HepG2 (cell line): ENCODE data around the gene HECTD3. TPM values are rescaled to one million over a fixed set of nuclear protein-coding genes. Genes with fewer than 3 reads are reported as not detected.

Experiments used
- FOXJ3 ChIP-seq: sonication (generic); formaldehyde crosslinking; IDR thresholded peaks from 2 replicates; pipeline ENCODE4 v1.4.0; 2020; ENCODE audit warnings: missing genetic modification reagents, mild to moderate bottlenecking, borderline replicate concordance
- HDAC1 ChIP-seq: sonication (generic); formaldehyde crosslinking; IDR thresholded peaks from 2 replicates; pipeline ENCODE4 v1.5.1; 2020; ENCODE audit warnings: mild to moderate bottlenecking, missing genetic modification reagents
- JUND ChIP-seq: sonication (generic); formaldehyde crosslinking; IDR thresholded peaks from 2 replicates; pipeline ENCODE4 v1.8.0; 2022; ENCODE audit warnings: mild to moderate bottlenecking, missing genetic modification reagents
- KDM3A ChIP-seq: IDR thresholded peaks from 2 replicates; pipeline ENCODE4 v1.6.1; 2018; ENCODE audit warnings: low read depth, missing compliant biosample characterization
- NCOR1 ChIP-seq: fragments of 200-600 bp; sonication (generic); IDR thresholded peaks from 2 replicates; pipeline ENCODE4 v1.7.0; 2017; ENCODE audit warnings: antibody characterized with exemption, low read length, borderline replicate concordance
- PLRG1 ChIP-seq: fragments of 450-650 bp; conservative IDR thresholded peaks from 2 replicates; pipeline ENCODE4 v1.6.1; 2016
- POLR2A ChIP-seq, 2 experiments: IDR thresholded peaks; 2 replicates each; pipeline ENCODE4 v1.6.1; 2011; ENCODE audit warnings: low read depth in 2 of 2, low read length in 2 of 2, mild to moderate bottlenecking in 1 of 2, moderate library complexity in 1 of 2; ENCODE audit not compliant: insufficient read depth in 1 of 2
- SNAI1 ChIP-seq: sonication (generic); formaldehyde crosslinking; IDR thresholded peaks from 2 replicates; pipeline ENCODE4 v1.5.0; 2020; ENCODE audit warnings: mild to moderate bottlenecking, missing genetic modification reagents, borderline replicate concordance
- TAF1 ChIP-seq: sonication (generic); formaldehyde crosslinking; IDR thresholded peaks from 2 replicates; pipeline ENCODE4 v1.4.0; 2020; ENCODE audit warnings: missing genetic modification reagents
- TBL1XR1 ChIP-seq: fragments of 150-350 bp; IDR thresholded peaks from 2 replicates; pipeline ENCODE4 v1.6.1; 2014; ENCODE audit warnings: borderline replicate concordance, low read length; ENCODE audit not compliant: partially characterized antibody
- TCF7L2 ChIP-seq: IDR thresholded peaks from 2 replicates; pipeline ENCODE4 v1.6.1; 2011; ENCODE audit warnings: mild to moderate bottlenecking, low read depth, low read length, moderate library complexity
- ZNF136 ChIP-seq: sonication (generic); formaldehyde crosslinking; IDR thresholded peaks from 2 replicates; pipeline ENCODE4 v1.8.1; 2022; ENCODE audit warnings: low read depth, mild to moderate bottlenecking, moderate library complexity, missing genetic modification reagents
- ZNF33B ChIP-seq: sonication (generic); formaldehyde crosslinking; IDR thresholded peaks from 2 replicates; pipeline ENCODE4 v1.5.1; 2020; ENCODE audit warnings: mild to moderate bottlenecking, missing genetic modification reagents
- ZNF451 ChIP-seq: sonication (generic); formaldehyde crosslinking; IDR thresholded peaks from 2 replicates; pipeline ENCODE4 v1.5.0; 2020; ENCODE audit warnings: mild to moderate bottlenecking, missing genetic modification reagents
- ZNF569 ChIP-seq: sonication (generic); formaldehyde crosslinking; IDR thresholded peaks from 2 replicates; pipeline ENCODE4 v1.5.0; 2020; ENCODE audit warnings: mild to moderate bottlenecking, missing genetic modification reagents, moderate library complexity, borderline replicate concordance
- ZNF577 ChIP-seq: sonication (generic); formaldehyde crosslinking; IDR thresholded peaks from 2 replicates; pipeline ENCODE4 v1.4.0; 2020; ENCODE audit warnings: mild to moderate bottlenecking, low read depth, missing genetic modification reagents, borderline replicate concordance
- ZNF790 ChIP-seq: sonication (generic); formaldehyde crosslinking; IDR thresholded peaks from 2 replicates; pipeline ENCODE4 v1.8.0; 2022; ENCODE audit warnings: missing genetic modification reagents, mild to moderate bottlenecking, borderline replicate concordance
- polyA plus RNA-seq, 8 experiments: library from polyadenylated mRNA; depleted of rRNA in 3 of 8; stranded (reverse) in 7 of 8; unstranded in 1 of 8; fragments of >200 nt; fragmentation: Illumina TruSeq in 4 of 8; extraction: Trizol in 4 of 8; gene quantifications; 2 replicates each; pipeline versions ENCODE4 v1.2.1 to v1.2.3, GENCODE V29; 2011 to 2016; ENCODE audit warnings: low read depth in 4 of 8, missing spikeins in 1 of 8, mixed read lengths in 1 of 8; ENCODE audit not compliant: insufficient read depth in 1 of 8
- total RNA-seq, 5 experiments: library from RNA; depleted of rRNA; stranded (reverse); fragments of >200 nt; fragmentation: Illumina TruSeq; extraction: Trizol; gene quantifications; 2 replicates each; pipeline ENCODE4 v1.2.3, GENCODE V29; 2016; ENCODE audit warnings: low read depth in 1 of 5
- TF ChIP-seq, protein P1 (sequence below): IDR thresholded peaks from 2 replicates; pipeline ENCODE4 v1.6.1; 2016; ENCODE audit warnings: missing genetic modification reagents, missing compliant biosample characterization
- TF ChIP-seq, protein P2 (sequence below): sonication (generic); formaldehyde crosslinking; IDR thresholded peaks from 2 replicates; pipeline ENCODE4 v1.5.1; 2020; ENCODE audit warnings: missing genetic modification reagents, mild to moderate bottlenecking, borderline replicate concordance
- TF ChIP-seq, protein P3 (sequence below): sonication (generic); formaldehyde crosslinking; IDR thresholded peaks from 2 replicates; pipeline ENCODE4 v1.5.0; 2020; ENCODE audit warnings: missing genetic modification reagents
- TF ChIP-seq, protein P4 (sequence below): sonication (generic); formaldehyde crosslinking; IDR thresholded peaks from 2 replicates; pipeline ENCODE4 v1.9.0; 2021; ENCODE audit warnings: missing genetic modification reagents, borderline replicate concordance
- TF ChIP-seq, protein P5 (sequence below): sonication (generic); formaldehyde crosslinking; IDR thresholded peaks from 2 replicates; pipeline ENCODE4 v1.4.0; 2020; ENCODE audit warnings: mild to moderate bottlenecking, low read depth, missing genetic modification reagents

HECTD3 gene
- total and polyA plus RNA-seq, 2 of the 13 experiments (the other 11 are each of a cell fraction or from before 2014, with no cell fraction given), result 18.6 to 24.5 TPM

DNA sequence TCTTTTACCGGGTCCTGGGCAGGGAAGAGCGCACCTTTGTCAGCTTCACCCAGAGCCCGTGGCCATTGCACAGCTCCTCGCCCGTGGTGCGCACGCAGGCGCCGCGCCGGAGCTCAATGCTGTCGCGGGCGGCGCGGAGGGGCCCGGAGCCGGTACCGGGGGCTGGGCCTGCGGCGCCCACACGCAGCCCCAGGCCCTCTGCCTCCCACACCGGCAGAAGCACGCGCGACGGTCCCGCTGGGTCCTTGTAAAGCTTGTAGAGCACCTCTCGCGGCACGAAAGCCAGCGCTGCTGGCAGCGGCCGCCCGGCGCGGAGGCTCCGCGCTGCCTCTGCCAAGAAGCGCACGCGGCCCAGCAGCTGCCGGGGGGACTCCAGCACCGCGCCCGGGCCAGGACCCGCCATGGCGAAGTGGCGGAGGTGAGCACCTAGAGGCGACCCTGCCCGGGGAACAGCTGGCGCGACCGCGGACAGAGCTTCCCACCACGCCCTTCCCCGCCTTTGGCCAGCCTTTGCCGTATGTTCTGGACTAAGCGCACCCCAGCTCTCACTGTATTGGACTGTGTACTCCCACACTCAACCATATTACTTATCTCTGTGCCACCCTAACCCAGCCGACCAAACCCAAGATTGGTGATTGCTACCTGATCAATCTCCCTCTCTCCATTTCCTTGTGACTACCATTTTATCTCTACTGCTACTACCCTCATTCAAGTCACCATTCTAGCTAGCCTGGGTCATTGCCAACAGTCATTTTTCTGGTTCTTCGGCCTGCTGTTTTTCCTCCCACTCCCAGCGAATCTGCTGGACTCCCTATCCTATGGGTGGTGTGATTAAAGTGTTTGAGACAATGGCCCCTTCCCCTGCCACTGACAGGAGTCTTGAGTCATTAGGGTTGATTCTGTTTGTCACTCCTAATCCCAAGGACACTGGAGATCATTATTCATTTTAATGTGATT lies at the start of gene HECTD3 (continued):
- TF ChIP-seq ZNF577 (CRISPR knock-in tag), result no peak
- TF ChIP-seq, protein P1, sequence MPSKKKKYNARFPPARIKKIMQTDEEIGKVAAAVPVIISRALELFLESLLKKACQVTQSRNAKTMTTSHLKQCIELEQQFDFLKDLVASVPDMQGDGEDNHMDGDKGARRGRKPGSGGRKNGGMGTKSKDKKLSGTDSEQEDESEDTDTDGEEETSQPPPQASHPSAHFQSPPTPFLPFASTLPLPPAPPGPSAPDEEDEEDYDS (CRISPR knock-in tag), result no peak
- TF ChIP-seq ZNF451 (CRISPR knock-in tag), result 0 out of 2 replicates have a peak, but pooled peaks have one; percentile 48
- TF ChIP-seq, protein P2, sequence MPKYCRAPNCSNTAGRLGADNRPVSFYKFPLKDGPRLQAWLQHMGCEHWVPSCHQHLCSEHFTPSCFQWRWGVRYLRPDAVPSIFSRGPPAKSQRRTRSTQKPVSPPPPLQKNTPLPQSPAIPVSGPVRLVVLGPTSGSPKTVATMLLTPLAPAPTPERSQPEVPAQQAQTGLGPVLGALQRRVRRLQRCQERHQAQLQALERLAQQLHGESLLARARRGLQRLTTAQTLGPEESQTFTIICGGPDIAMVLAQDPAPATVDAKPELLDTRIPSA (CRISPR knock-in tag), result no peak
- TF ChIP-seq KDM3A (CRISPR knock-in tag), result no peak
- peak; percentile 52 to 82 for TF ChIP-seq POLR2A (IDR thresholded peaks at IDR 0.05; ENCODE audit: insufficient read depth in 1 of 2, low read depth in 2 of 2, low read length in 2 of 2)
- no peak for TF ChIP-seq TBL1XR1
- TF ChIP-seq ZNF790 (CRISPR knock-in tag), result no peak
- TF ChIP-seq JUND, result no peak
- no peak for TF ChIP-seq NCOR1
- TF ChIP-seq, protein P3, sequence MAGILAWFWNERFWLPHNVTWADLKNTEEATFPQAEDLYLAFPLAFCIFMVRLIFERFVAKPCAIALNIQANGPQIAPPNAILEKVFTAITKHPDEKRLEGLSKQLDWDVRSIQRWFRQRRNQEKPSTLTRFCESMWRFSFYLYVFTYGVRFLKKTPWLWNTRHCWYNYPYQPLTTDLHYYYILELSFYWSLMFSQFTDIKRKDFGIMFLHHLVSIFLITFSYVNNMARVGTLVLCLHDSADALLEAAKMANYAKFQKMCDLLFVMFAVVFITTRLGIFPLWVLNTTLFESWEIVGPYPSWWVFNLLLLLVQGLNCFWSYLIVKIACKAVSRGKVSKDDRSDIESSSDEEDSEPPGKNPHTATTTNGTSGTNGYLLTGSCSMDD, result no peak
- no peak for TF ChIP-seq FOXJ3 (CRISPR knock-in tag)
- no peak for TF ChIP-seq ZNF569 (CRISPR knock-in tag)
- TF ChIP-seq HDAC1 (CRISPR knock-in tag), result peak; percentile 74
- no peak for TF ChIP-seq ZNF136
- no peak; the same call in 1 of the 2 replicates for TF ChIP-seq TAF1 (CRISPR knock-in tag)
- TF ChIP-seq SNAI1 (CRISPR knock-in tag), result no peak
- TF ChIP-seq, protein P4, sequence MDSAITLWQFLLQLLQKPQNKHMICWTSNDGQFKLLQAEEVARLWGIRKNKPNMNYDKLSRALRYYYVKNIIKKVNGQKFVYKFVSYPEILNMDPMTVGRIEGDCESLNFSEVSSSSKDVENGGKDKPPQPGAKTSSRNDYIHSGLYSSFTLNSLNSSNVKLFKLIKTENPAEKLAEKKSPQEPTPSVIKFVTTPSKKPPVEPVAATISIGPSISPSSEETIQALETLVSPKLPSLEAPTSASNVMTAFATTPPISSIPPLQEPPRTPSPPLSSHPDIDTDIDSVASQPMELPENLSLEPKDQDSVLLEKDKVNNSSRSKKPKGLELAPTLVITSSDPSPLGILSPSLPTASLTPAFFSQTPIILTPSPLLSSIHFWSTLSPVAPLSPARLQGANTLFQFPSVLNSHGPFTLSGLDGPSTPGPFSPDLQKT (CRISPR knock-in tag), result no peak
- TF ChIP-seq ZNF33B, result no peak
- TF ChIP-seq TCF7L2, result no peak
- TF ChIP-seq PLRG1, result no peak
- TF ChIP-seq, protein P5, sequence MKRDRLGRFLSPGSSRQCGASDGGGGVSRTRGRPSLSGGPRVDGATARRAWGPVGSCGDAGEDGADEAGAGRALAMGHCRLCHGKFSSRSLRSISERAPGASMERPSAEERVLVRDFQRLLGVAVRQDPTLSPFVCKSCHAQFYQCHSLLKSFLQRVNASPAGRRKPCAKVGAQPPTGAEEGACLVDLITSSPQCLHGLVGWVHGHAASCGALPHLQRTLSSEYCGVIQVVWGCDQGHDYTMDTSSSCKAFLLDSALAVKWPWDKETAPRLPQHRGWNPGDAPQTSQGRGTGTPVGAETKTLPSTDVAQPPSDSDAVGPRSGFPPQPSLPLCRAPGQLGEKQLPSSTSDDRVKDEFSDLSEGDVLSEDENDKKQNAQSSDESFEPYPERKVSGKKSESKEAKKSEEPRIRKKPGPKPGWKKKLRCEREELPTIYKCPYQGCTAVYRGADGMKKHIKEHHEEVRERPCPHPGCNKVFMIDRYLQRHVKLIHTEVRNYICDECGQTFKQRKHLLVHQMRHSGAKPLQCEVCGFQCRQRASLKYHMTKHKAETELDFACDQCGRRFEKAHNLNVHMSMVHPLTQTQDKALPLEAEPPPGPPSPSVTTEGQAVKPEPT (CRISPR knock-in tag), result no peak
